GM18519 (cell line): ENCODE data around the gene HSPBP1.

Experiments used
- ATAC-seq: cut with Tn5 transposase; IDR thresholded peaks from one replicate; pipeline ENCODE4 v1.9.1; 2021; ENCODE audit warnings: mild to moderate bottlenecking, moderate library complexity; ENCODE audit not compliant: unreplicated experiment, low FRiP score

The HSPBP1 gene

DNA sequence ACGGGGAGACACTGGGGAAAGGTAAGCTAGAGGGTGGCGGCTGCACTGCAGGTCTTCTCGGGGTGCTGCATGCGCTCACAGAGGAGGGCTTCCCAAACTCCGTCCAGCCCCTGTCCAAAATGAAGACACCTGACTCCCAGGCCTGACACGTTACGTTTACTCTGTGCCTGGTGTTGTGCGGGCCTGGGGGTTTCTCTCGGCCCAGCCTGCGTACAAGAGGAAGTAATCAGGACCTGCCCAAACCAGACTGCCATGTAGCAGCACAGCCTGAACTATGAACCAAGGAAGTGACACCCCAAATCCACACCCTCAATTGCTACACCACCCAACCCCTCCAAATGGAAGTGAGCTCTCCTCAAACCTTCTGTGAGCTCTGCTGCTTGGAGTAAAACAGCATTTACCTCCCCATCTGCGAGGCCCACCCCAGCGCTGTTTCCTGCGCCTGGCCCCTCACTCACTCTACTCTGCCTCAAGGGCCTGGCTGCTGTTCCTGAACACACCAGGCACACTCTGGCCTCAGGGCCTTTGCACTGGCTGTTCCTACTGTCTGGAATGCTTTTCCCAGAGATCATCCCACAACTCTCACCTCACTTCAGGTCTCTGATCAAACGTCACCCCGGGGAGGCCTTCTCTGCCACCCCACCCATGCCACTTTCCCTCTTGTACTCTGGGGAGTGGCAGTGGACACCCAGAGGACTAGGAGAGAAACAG is 3.0 kb downstream of the HSPBP1 start:
- ATAC-seq = no peak

DNA sequence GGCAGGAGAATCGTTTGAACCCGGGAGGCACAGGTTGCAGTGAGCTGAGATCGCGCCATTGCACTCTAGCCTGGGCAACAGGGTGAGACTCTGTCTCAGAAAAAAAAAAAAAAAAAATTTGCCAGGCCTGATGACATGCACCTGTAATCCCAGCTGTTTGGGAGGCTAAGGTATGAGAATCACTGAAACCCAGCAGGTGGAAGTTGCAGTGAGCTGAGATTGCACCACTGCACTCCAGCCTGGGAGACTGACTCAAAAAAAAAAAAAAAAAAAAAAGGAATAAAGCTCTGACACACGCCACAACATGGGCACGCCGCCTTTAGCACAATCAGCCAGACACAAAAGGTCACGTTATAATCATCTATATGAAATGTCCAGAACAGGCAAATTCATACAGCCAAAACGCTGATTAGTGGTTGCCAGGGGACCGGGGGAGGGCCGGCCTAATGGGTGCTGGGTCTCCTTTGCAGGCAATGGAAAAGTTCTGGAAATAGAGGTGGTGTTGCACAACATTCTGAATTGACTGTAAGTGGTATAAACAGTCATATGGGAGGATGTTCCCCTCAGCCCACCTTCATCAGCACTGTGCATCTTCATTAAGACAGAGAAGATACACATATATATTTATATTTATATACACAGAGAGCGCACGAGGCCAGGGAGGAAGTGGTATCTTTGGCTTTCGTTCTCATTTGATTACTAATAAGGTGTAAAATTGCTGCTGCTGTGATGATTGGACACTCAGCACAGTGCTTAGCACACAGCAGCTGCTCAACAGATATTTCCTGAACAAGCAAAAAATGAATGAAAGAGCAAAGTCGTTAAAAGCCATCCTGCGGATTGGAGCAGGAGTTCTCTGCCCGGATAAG is 3.8 kb downstream of the HSPBP1 start:
- no peak for ATAC-seq

DNA sequence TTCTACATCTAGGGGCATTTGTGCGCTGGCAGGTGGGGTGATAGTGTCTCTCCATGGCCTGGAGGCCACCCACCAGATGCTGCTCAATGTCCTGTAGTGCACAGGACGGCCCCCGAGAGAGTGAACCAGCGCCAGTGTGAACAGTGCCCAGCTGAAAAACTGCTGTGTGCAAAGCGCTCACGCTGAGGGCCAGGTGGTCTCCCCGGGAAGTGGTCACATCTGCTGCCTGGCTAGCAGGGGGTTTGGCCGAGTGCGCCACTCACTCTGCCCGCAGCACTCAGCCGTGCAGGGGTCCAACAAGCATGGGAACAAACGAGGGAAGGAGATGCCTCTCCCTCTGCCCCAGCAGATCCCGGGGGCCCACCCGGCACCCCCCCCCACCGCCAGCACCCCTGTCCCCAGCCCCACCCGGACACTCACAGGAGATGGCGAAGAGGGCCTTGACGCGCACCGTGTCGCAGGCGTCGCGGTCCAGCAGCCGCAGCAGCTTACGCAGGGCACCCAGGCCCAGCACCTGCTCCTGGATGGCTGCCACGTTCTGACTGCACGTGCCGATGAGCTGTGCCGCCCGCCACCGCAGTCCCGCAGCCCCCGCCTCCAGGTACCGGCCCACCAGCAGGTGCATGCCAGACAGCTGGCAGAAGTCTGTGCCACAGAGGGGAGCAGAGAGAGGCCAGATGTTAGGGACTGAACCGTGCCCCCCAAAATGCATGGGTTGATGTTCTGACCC is 5.8 kb downstream of the HSPBP1 start:
- ATAC-seq = no peak

DNA sequence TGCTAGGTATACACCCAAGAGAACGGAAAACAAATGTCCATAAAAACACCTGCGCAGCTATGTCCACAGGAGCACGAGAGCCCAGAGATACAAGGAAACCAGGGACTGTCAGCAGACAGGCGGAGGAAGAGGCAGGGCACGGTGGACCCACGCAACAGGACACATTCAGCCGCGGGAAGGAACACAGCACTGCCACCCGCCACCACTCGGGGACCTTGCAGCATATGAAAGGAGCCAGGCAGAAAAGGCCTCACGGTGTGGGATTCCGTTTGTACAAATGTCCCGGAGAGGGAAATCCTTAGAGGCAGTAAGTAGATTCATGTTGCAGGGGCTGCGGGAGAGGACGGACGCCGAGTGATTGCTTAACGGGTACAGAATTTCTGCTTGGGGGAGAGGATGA is 7.8 kb downstream of the HSPBP1 start:
- no peak for ATAC-seq

DNA sequence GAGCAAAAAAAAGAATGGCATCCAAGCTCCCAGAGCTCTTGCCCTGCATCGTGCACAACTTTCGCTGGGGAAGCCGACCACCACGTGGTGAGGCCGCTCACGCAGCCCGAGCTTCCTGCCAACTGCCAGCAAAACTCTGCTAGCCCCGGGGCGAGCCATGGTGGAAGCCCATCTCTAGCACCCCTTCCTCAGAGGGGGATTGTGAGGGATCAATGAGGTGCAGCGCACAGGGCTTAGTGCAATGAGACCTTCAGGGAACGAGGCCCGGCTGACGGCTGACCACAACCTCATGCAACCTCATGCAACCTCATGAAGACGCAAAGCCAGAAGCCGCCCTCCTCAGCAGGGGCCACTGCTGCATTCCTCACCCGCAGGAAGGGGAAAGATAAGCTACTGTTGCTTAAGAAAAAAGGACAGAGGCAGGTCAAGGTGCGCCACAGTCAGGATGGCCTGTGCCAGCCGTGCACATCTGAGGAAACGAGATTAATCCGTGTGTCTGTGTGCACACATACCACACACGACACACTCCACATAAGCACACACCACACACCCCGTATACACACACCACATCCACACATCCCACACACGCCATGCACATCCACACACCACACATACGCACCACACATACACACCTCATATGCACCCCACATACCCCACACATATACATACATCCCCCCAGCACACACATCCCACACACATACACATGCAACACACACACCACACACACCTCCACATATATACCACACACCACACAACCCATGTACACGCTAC is 9.6 kb downstream of the HSPBP1 start:
- ATAC-seq = no peak

DNA sequence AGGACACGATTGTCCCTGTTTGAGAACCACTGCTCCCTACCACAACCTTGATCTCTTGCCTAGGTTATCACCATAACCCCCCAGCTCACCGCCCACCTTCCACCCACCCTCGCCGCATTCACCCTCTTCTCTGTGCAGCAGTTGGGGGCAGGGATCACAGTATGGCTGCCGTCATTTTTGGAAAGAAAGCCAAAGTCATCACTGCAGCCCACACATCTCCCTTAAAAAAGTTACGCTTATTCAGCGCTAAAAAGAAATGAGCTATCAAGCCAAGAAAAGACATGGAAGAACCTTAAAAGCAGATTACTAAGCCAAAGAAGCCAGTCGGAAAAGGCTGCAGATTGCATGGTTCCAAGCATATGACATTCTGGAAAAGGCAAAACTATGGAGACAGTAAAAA is 10.6 kb downstream of the HSPBP1 start:
- ATAC-seq = no peak

DNA sequence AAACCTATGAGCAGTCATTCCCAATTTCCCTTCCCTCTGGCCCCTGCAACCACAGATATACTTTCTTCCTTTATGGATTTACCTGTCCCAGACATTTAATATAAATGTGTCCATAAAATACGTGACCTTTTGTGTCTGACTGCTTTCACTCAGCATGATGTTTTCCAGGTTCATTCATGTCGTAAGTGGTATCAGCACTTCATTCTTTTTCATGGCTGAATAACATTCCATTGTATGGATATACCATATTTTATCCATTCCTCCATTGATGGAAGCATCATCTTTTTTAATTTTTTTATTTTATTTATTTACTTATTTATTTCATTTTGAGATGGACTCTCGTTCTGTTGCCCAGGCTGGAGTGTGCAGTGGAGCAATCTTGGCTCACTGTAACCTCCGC is 13.1 kb downstream of the HSPBP1 start:
- no peak for ATAC-seq

DNA sequence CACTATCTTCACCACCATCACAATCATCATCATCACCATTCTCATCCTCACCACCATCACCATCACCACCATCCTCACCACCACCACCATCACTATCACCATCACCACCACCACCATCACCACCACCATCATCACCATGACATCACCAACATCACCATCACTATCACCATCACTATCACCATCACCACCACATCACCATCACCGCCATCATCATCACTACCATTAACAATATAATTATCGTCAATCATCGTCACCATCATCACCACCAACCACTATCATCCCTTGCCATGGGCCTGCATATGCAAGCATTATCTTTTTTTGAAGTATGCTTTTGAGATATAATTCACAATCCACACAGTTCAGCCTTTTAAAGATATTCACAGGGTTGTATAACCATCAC is 13.5 kb downstream of the HSPBP1 start:
- ATAC-seq = no peak

DNA sequence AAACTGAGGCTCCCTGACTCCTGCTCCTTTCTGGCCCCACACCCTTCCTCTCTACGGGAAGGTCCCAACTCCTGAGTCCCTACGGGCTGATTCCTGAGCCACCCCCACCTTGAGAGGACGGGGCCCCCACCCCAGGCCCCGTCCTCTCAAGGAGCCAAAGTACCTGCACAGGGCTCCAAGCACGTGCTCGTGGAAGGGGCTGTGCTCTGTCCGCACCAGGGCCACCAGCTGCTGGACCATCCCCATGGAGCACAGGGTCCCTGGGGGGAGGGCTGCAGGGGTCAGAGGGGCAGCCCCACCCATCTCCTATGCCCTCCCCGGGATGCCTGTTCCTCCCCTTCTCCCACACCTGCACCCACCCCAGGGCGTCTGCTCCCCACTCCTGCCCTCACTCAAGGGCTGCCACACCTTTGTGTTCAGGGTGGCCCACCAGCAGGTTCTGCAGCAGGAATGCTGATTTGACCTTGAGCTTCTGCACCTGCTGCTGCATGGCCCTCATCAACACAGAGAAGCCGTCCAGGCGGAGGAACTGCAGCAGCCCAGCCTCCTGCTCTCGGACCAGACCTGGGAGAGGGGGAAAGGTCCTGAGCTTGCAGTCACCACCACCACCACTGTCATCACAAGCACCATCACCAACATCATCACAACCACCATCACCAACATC is 14.1 kb downstream of the HSPBP1 start:
- ATAC-seq = no peak

DNA sequence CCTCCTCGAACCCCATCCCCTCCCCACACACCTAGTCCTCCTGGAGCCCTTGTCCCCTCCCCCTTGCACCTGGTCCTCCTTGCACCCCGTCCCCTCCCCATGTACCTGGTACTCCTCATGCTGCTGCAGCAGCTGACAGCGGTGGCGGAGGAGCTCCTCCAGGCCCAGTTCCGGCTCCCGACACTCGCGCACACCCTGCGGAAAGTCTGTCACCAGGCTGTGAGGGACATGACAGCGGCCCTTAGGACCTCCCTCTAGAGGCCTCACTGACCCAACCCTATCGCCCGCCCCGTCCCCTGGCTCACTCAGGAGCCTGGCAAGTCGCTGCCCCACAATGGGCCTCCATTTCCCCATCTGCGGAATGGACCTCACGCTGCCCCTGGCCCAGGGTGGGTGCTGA is 14.7 kb downstream of the HSPBP1 start:
- ATAC-seq = no peak

DNA sequence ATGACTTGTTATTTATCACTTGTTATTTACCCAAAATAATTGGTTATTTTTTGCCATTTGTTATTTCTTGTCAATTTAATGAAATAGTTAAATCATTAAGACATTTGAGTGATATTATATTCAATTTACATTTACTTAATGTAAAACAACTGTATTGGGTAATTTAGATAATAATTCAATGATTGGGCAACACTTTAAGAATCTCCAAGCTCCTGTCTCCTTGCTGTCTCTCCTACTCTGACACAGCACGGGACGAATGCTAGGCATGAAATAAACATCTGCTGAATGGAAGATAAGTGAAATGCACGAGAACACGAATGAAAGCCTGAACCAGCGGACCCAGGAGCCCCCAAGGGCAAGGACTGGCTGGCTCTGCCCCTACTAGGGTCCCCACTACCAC is 15.4 kb downstream of the HSPBP1 start:
- no peak for ATAC-seq

DNA sequence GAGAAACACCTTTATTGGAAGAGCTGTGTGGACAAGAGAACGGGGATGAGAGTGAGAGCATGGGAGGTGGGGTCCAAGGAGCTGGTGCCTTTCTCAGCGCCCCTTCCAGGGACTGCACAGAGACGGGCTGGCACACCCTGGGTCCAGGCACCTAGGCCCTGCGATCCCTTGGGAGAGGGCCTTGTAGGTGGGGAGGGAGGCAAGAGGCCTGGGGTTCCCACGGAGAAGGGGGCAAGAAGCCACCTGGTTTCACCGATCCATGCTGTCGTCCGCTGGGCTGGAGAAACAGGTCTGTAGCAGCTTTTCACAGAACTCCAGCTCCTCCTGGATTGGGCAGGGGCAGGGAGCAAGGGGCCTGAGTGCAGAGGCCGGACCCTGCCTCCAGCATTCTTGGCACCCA is 17.6 kb downstream of the HSPBP1 start:
- ATAC-seq = no peak

DNA sequence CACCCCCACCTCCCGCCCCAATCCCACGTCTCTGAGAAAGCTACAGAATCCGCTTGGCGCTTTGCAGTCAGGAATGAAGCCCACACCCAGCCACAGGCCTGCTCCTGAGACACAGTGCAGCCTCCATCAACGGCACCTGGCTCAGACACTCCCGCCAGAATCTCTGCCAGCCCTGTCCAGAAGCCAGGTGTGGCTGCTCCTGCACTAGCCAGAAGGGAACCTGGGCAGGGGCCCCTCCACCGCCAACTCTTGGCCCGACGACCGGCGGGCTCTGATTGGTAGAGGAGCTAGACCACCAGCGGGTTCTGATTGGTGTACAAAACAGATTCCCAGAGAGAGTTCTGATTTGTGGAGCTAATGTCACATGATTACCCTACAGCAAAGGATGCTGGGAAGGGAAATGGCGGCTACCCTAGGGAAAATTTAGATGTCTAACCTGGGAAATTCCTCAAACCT is 18.2 kb downstream of the HSPBP1 start:
- no peak for ATAC-seq

DNA sequence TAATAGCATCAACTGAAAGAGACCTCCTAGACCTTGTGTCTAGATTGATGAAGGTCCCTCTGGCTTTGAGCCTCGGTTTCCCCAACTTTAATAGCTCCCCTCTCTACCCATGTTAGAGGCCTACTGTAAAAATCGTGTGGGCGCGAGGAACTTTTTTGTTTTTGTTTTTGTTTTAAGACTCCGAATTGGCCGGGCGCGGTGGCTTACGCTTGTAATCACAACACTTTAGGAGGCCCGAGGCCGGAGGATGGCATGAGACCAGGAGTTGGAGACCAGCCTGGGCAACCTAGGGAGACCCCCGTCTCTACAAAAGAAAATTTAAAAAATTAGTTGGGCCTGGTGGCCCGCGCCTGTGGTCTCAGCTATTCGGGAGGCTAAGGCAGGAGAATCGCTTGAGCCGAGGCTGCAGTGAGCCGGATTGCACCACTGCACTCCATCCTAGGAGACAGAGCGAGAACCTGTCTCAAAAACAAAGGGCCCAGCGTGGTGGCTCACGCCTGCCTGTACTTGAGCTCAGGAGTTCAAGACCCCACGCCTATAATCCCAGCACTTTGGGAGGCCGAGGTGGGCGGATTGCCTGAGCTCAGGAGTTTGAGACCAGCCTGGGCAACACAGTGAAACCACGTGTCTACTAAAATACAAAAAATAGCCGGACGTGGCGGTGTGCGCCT is 20.2 kb downstream of the HSPBP1 start:
- ATAC-seq = no peak

DNA sequence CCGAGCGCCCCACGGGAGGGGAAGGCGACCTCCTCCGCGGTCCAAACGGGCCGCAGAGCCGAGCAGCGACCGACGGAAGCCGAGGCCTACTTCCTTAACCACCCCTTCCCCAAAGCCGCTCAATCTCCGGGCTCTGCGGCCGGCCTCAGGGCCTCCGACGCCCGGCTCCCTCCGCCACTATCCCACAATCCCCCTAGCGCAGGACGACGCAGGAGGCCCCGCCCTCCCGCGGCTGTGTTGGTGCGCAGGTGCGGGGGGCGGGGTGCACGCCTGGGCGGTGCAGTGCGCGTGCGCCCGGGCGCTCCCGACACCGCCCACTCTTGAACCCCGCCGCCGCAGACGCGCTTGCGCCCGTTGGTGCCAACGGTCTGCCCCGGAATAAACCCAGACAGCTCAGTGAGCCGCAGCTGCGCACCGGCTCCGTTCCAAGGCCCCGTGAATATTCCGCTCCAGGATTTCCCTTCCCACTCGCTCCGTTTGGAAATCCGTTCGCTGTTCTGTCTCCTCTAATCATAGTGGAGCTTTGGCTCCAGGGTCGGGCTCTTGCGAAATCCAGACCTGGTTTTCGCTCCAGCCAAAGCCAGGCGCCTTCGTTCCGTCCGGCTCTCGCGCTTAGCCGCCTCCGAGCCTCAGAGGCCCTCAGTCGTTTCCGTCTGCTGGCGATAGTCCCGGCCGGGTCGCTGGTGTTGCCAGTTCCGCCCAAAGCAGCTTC is 20.9 kb downstream of the HSPBP1 start, which contains the start of gene PPP6R1:
TSS of gene PPP6R1 (minus strand) at position 190 of the 712 bp plus-strand sequence. CDS start 11,914 bp downstream, outside the sequence.
- peak; percentile 55 for ATAC-seq

DNA sequence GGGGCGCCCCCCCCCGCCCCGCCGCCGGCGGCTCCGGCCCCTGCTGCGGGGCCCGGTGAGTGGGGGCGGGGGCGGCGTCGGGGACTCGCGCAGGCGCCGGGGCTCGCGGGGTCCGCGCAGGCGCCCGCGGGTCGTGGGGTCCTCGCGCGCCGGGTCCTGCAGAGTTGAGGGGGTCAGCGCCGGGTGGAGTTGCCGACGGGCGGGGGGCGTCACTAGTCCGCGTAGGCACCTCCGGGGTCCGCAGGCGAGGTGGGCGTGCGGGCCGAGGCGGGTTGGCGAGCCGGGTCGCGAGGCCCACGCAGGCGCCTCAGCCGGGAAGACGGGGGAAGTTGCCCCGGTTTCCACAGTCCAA is 21.5 kb downstream of the HSPBP1 start:
- no peak for ATAC-seq

DNA sequence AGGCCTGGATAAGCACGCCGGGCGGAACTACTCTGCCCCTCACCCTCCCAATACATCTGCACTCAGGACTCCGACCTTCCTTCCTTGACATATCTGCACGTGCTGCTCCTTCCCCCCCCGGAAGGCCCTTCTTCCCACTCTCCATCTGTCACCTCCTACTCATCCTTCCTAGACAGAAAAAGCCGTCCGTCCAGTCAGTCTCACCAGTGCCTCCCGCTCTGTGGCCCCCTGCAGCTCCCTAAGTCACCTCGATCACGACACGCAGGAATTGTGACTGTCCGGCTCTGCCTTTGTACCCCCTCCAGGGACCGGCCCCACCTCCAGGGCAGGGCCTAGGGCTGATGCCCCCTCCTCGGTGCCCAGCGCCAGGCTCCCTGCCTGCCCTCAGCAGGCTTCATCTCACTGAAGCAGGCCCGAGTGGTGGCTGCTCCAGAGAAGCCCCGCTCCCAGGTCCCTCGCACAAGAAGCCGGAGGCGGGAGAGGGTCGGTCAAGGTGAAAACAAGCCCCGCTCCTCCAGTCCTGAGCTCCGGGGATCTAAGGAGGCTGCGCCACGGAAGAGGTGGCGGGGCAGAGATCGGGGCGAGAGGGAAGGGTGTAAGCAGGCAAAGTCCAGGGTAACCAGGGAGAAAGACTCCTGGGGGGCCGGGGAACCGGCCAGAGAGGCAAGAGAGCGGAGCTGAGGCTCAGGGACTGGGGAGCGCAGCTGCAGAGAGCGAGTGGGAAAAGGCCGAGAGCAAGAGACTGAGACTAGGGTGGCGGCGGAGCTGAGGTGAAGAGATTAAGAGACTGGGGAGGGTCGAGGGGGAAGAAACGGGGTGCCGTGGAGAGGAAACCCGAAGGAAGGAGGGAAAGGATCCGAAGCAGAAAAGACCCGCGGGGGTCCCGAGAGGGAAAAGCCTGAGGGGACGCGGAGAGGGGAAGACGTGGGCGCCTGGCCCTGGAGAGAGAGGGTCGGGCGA is 22.2 kb downstream of the HSPBP1 start:
- no peak for ATAC-seq
